Epithelial cell of proximal tubule (primary cell): Measurements from ENCODE around the gene LRMDA. TPM values are rescaled to one million over a fixed set of nuclear protein-coding genes. Genes with fewer than 3 reads are reported as not detected.

ENCODE experiments used
- DNase-seq: peaks from one replicate; pipeline ENCODE4 v3.0.0-alpha.2; 2011; ENCODE audit warnings: low read depth
- H3K4me3 ChIP-seq: 2 replicates; pipeline ENCODE4 v1.5.1; 2011; ENCODE audit warnings: low read depth, mild to moderate bottlenecking, low read length
- total RNA-seq: library from RNA; depleted of rRNA; stranded (reverse); fragments of >200 nt; gene quantifications from 2 replicates; pipeline ENCODE4 v1.2.3, GENCODE V29; 2015
- TF ChIP-seq, protein P1 (sequence below): conservative IDR thresholded peaks from 2 replicates; pipeline ENCODE4 v1.5.1; 2012; ENCODE audit warnings: low read depth, mild to moderate bottlenecking, low read length

Gene LRMDA
- total RNA-seq, 1 donor from 2014 or later: 0.75 TPM

DNA sequence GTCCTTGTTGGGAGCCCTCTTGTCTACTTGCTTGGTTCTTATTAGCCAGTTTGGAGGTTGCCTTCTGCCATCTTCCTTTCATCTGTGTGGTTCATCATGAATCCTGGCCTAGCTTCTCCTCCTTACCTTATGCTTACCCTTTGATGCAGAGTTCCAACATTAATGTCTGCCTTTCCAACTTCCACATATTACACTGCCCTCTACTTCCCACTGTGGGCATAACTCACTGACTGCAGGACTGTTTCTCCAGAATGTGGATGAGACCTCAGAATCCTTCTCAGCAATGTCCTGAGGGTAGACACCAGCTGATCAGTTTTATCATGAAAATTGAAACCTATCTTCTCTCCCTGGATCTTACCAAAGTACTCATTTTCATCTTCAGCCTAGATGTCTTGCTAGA lies 491.0 kb downstream of the LRMDA start:
- no peak for DNase-seq
- TF ChIP-seq, protein P1, sequence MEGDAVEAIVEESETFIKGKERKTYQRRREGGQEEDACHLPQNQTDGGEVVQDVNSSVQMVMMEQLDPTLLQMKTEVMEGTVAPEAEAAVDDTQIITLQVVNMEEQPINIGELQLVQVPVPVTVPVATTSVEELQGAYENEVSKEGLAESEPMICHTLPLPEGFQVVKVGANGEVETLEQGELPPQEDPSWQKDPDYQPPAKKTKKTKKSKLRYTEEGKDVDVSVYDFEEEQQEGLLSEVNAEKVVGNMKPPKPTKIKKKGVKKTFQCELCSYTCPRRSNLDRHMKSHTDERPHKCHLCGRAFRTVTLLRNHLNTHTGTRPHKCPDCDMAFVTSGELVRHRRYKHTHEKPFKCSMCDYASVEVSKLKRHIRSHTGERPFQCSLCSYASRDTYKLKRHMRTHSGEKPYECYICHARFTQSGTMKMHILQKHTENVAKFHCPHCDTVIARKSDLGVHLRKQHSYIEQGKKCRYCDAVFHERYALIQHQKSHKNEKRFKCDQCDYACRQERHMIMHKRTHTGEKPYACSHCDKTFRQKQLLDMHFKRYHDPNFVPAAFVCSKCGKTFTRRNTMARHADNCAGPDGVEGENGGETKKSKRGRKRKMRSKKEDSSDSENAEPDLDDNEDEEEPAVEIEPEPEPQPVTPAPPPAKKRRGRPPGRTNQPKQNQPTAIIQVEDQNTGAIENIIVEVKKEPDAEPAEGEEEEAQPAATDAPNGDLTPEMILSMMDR: peak; percentile 61
- no peak overlapping the region for H3K4me3 ChIP-seq

DNA sequence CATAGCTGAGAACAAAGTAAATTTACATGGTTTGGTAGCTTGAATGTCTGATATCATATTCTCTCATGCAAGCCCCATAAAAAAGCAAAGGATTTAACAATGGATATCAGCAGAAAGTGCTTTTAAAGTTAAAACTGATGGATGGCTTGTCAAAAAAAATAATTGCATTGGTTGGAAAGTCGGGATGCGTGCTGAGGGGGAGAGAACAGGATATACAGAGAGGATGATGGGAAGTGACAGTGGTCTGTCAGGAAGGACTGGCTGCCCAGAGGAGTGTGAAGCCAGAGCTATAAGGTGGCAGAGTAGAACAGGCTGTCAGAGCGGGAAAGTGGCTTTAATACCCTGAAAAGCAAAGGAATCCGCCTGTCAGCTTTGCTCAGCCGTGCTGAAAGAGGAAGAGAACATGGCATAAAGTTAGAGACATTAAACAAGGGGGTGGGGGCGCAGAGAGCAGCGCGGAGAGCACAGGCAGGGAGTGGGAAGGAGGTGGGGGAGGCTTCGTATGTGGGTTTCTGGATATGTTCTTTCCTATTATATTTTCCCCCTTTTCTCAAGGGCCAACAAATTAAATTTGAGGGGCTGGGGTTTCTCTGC lies 493.0 kb downstream of the LRMDA start:
- TF ChIP-seq, protein P1: no peak
- no peak overlapping the region for H3K4me3 ChIP-seq
- DNase-seq: no peak

DNA sequence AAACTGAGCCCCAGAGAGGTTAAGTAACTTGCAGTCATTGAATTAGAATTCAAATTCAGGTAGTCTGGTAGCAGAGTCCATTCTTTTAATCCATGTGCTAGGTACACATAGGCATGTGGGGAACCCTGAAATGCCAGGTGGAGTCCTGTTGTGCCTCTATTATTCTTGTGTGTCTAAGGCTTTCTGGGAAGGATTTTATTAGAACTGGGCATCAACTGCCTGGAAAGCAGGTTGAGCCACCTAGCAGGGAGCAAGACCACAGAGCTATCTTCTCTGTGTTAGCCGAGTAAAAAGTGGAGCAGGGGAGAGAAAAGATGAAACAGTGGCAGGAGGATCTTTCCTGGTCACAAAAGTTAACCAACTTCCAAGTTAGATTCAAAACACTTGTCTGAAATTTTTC lies 494.6 kb downstream of the LRMDA start:
- H3K4me3 ChIP-seq: no peak overlapping the region
- TF ChIP-seq, protein P1: no peak
- no peak for DNase-seq

DNA sequence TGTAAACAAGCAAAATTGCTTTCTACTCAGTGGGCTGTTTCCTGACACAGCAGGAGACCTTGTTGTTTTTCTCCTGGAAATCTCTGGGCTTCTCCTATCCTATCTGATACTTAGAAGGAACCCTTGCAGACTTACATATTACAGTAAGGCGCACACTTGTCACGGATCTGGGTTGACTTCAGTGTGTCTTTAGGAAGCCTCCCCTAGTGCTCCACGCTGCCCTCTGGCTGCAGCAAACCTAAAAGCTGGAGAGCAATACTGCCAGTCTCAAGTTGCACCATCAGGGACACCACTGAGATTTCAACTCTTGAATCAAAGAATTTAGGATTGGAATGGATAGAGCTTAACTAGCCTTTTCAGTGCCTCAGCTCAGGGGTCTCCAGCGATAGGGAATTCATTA lies 495.3 kb downstream of the LRMDA start:
- DNase-seq: no peak

DNA sequence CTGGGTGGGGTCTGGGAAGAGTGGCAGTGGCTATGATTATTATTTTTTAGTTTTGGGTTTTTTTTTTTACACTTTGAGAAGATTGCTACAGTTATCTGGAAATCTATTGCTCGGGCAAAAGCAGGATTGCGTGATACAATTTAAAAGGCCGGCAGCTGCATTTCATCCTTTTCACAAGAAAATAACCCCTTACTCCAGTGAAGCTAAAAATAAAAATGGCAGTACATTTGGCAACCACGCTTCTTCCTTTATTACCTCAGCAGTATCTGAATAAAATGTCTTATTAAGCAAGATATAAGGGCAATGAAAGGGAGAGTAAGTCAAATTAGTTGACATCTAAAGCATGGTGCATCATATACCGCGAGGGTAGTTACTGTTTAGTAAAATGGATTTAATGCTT lies 496.8 kb downstream of the LRMDA start:
- TF ChIP-seq, protein P1: no peak
- no peak for DNase-seq
- no peak overlapping the region for H3K4me3 ChIP-seq

More for the DNA sequence above, 495.3 kb downstream of the LRMDA start:
- TF ChIP-seq, protein P1: no peak
- no peak overlapping the region for H3K4me3 ChIP-seq

DNA sequence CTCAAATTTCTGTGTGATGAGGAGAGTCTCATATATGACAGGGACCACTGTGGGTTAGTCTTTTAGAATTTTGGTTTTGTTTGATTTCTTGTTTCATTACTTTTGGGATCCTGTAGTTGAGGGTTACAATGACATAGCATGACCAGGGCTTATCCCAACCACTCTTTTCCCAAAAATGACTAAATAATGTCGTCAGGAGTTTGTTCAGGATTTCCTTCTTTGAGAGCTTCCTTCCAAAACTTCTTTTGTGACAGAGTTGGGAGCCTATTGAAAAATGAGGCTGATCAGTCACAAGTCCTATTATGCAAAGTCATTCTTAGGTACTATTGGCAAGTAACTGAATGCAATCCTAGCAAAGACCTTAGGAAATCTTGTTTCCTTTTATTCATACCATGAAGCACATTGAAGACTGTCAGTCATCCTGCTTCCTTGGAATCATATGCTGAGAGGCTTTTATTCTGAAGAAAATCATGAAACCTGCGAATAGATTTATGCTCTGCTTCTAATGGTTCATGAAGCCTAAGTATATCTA lies 498.3 kb downstream of the LRMDA start:
- TF ChIP-seq, protein P1: no peak
- DNase-seq: no peak
- H3K4me3 ChIP-seq: no peak overlapping the region

DNA sequence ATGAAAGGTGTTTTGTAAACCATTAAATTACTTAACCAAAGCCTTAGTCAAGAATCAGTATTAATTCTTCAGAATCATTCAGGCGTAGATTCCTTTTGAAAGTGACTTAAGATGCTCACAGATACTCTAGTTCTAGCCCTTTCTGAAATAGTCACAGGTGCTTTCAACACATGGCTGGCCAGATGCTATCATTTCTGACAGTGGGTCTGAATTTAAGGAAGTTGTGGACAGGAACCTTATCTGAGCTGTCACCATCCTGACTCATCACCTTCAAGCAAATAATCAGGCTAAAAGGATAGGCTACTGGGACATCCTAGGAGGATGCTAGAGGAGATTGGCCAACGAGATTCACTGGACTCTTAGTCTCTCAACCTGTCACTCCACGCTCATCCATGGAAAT lies 501.5 kb downstream of the LRMDA start:
- H3K4me3 ChIP-seq: no peak overlapping the region
- TF ChIP-seq, protein P1: no peak
- DNase-seq: no peak
